Mesendoderm (in vitro differentiated cells): ENCODE data around the gene PSMB3.

Source experiments
- DNase-seq: peaks from one replicate; pipeline ENCODE4 v3.0.0; 2013
- H2AK5ac ChIP-seq: 2 replicates; pipeline ENCODE4 v1.6.1; 2013; ENCODE audit warnings: low read length, inconsistent platforms
- H2BK120ac ChIP-seq: 2 replicates; pipeline ENCODE4 v1.6.1; 2013; ENCODE audit warnings: low read depth, mild to moderate bottlenecking, low read length, moderate library complexity, mixed read lengths
- H2BK15ac ChIP-seq: replicated peaks from 2 replicates; pipeline ENCODE4 v1.6.1; 2013; ENCODE audit warnings: low read depth, mild to moderate bottlenecking, moderate library complexity
- H2BK5ac ChIP-seq: 2 replicates; pipeline ENCODE4 v1.6.1; 2013; ENCODE audit warnings: low read length, inconsistent platforms
- H3K18ac ChIP-seq: 2 replicates; pipeline ENCODE4 v1.6.1; 2013; ENCODE audit warnings: mild to moderate bottlenecking, low read length, mixed read lengths
- H3K23ac ChIP-seq: one replicate; pipeline ENCODE4 v1.6.1; 2013; ENCODE audit warnings: low read length
- H3K27ac ChIP-seq: 2 replicates; pipeline ENCODE4 v1.5.1; 2013; ENCODE audit warnings: low read depth, mild to moderate bottlenecking, inconsistent platforms, low read length, moderate library complexity
- H3K27me3 ChIP-seq: 2 replicates; pipeline ENCODE4 v1.6.1; 2013; ENCODE audit warnings: low read length, control low read depth, mild to moderate bottlenecking, inconsistent platforms; ENCODE audit not compliant: insufficient read depth, poor library complexity
- H3K36me3 ChIP-seq: 2 replicates; pipeline ENCODE4 v1.6.1; 2013; ENCODE audit warnings: low read length, inconsistent platforms; ENCODE audit not compliant: control insufficient read depth, insufficient read depth
- H3K4ac ChIP-seq: one replicate; pipeline ENCODE4 v1.6.1; 2013; ENCODE audit warnings: low read depth, mild to moderate bottlenecking, low read length, moderate library complexity
- H3K4me1 ChIP-seq: 2 replicates; pipeline ENCODE4 v1.6.1; 2013; ENCODE audit warnings: low read depth, low read length, inconsistent platforms; ENCODE audit not compliant: control insufficient read depth
- H3K4me2 ChIP-seq: 2 replicates; pipeline ENCODE4 v1.6.1; 2013; ENCODE audit warnings: low read length
- H3K4me3 ChIP-seq: 2 replicates; pipeline ENCODE4 v1.5.1; 2013; ENCODE audit warnings: mild to moderate bottlenecking, low read length
- H3K56ac ChIP-seq: one replicate; pipeline ENCODE4 v1.6.1; 2013; ENCODE audit warnings: low read length
- H3K79me1 ChIP-seq: 2 replicates; pipeline ENCODE4 v1.6.1; 2013; ENCODE audit warnings: low read length, inconsistent platforms
- H3K79me2 ChIP-seq: 2 replicates; pipeline ENCODE4 v1.6.1; 2013; ENCODE audit warnings: mild to moderate bottlenecking, low read length; ENCODE audit not compliant: control insufficient read depth, insufficient read depth
- H3K9ac ChIP-seq: 2 replicates; pipeline ENCODE4 v1.6.1; 2013; ENCODE audit warnings: low read length, inconsistent platforms
- H4K5ac ChIP-seq: one replicate; pipeline ENCODE4 v1.6.1; 2013; ENCODE audit warnings: low read length
- H4K8ac ChIP-seq: one replicate; pipeline ENCODE4 v1.6.1; 2013; ENCODE audit warnings: low read depth, mild to moderate bottlenecking, control low read depth, low read length, moderate library complexity
- WGBS: extraction: QIAGEN DNeasy Blood & Tissue Kit; methylation state at CpG from one replicate; pipeline ENCODE4 v1.1.7; 2013; ENCODE audit warnings: low lambda C conversion rate, missing lambda C conversion rate; ENCODE audit not compliant: insufficient coverage; ENCODE audit errors: extremely low coverage; 5-methylcytosine and 5-hydroxymethylcytosine counted together

The PSMB3 gene

GRCh38 chr17:38709864-38710603 is 42.5 kb upstream of the PSMB3 start:
- Histone ChIP-seq H2BK5ac (no peak overlapping the region), H4K8ac (no peak overlapping the region), H3K23ac (no peak overlapping the region), H3K4me2 (no peak overlapping the region), H3K27me3 (no peaks in the 10 kb centered on the region), H3K4ac (no peak overlapping the region), H3K56ac (no peak overlapping the region), H2AK5ac (no peak overlapping the region), H3K27ac (no peak overlapping the region), H3K79me2 (no peaks in the 10 kb centered on the region), H3K9ac (no peak overlapping the region), H4K5ac (no peak overlapping the region), H3K4me3 (no peak overlapping the region), H2BK120ac (no peak overlapping the region), H3K4me1 (peaks cover 2% of the 10 kb centered on the region), H3K36me3 (no peaks in the 10 kb centered on the region), H2BK15ac (no peak overlapping the region), H3K79me1 (peaks cover 2% of the 10 kb centered on the region), H3K18ac (no peak overlapping the region)
- DNase-seq = no peak
- no CpG with 5 or more reads among the region's 13 CpGs for WGBS

- H4K5ac ChIP-seq = no peak overlapping the region
- H2BK15ac ChIP-seq = no peak overlapping the region
- H3K79me1 ChIP-seq = peaks cover 2% of the 10 kb centered on the region
- H3K18ac ChIP-seq = no peak overlapping the region
- no peak overlapping the region for H3K4me2 ChIP-seq
- no peak for DNase-seq
- no peaks in the 10 kb centered on the region for H3K36me3 ChIP-seq
- WGBS = no CpG with 5 or more reads among the region's 3 CpGs
- no peaks in the 10 kb centered on the region for H3K79me2 ChIP-seq
- no peak overlapping the region for H2BK120ac ChIP-seq
- H3K4me3 ChIP-seq = no peak overlapping the region
- H4K8ac ChIP-seq = no peak overlapping the region
- no peak overlapping the region for H2BK5ac ChIP-seq
- peaks cover 2% of the 10 kb centered on the region for H3K4me1 ChIP-seq
- no peak overlapping the region for H2AK5ac ChIP-seq
- no peak overlapping the region for H3K23ac ChIP-seq
- no peaks in the 10 kb centered on the region for H3K27me3 ChIP-seq
- H3K4ac ChIP-seq = no peak overlapping the region
- H3K9ac ChIP-seq = no peak overlapping the region
- no peak overlapping the region for H3K56ac ChIP-seq
- H3K27ac ChIP-seq = no peak overlapping the region
Measured at GRCh38 chr17:38710604-38710962, 42.0 kb upstream of the PSMB3 start.

- H3K9ac ChIP-seq = no peak overlapping the region
- no peaks in the 10 kb centered on the region for H3K36me3 ChIP-seq
Measured at GRCh38 chr17:38710985-38711384, 41.6 kb upstream of the PSMB3 start.

GRCh38 chr17:38711792-38712571 is 40.6 kb upstream of the PSMB3 start:
- no peaks in the 10 kb centered on the region for H3K79me2 ChIP-seq
- H3K9ac ChIP-seq = no peak overlapping the region
- H3K4ac ChIP-seq = no peak overlapping the region
- peaks cover 2% of the 10 kb centered on the region for H3K79me1 ChIP-seq
- H3K36me3 ChIP-seq = no peaks in the 10 kb centered on the region
- H3K27me3 ChIP-seq = no peaks in the 10 kb centered on the region
- H3K27ac ChIP-seq = no peak overlapping the region
- no peak overlapping the region for H2BK120ac ChIP-seq
- no peak overlapping the region for H4K5ac ChIP-seq
- no peak overlapping the region for H4K8ac ChIP-seq
- no peak overlapping the region for H3K18ac ChIP-seq
- no peak overlapping the region for H2BK5ac ChIP-seq
- DNase-seq = no peak
- H3K4me1 ChIP-seq = peaks cover 2% of the 10 kb centered on the region
- no peak overlapping the region for H2AK5ac ChIP-seq
- H3K23ac ChIP-seq = no peak overlapping the region
- no peak overlapping the region for H3K56ac ChIP-seq
- no peak overlapping the region for H3K4me3 ChIP-seq
- no CpG with 5 or more reads among the region's 26 CpGs for WGBS
- H3K4me2 ChIP-seq = no peak overlapping the region
- no peak overlapping the region for H2BK15ac ChIP-seq

More at GRCh38 chr17:38710985-38711384, 41.6 kb upstream of the PSMB3 start:
- Histone ChIP-seq H3K79me1 (peaks cover 2% of the 10 kb centered on the region), H4K5ac (no peak overlapping the region), H2BK5ac (no peak overlapping the region), H3K4me1 (peaks cover 2% of the 10 kb centered on the region), H3K18ac (no peak overlapping the region), H3K23ac (no peak overlapping the region), H3K4me2 (no peak overlapping the region), H2AK5ac (no peak overlapping the region), H3K79me2 (no peaks in the 10 kb centered on the region), H3K4me3 (no peak overlapping the region), H3K27ac (no peak overlapping the region), H3K4ac (no peak overlapping the region), H4K8ac (no peak overlapping the region), H2BK15ac (no peak overlapping the region), H3K56ac (no peak overlapping the region), H3K27me3 (no peaks in the 10 kb centered on the region), H2BK120ac (no peak overlapping the region)
- no peak for DNase-seq
- no CpG with 5 or more reads among the region's 5 CpGs for WGBS

GRCh38 chr17:38712593-38712992 is 39.9 kb upstream of the PSMB3 start:
- H3K79me2 ChIP-seq = no peaks in the 10 kb centered on the region
- no peak overlapping the region for H3K4me2 ChIP-seq
- H2BK15ac ChIP-seq = no peak overlapping the region
- no peak overlapping the region for H4K5ac ChIP-seq
- H3K27me3 ChIP-seq = no peaks in the 10 kb centered on the region
- no CpG with 5 or more reads among the region's 10 CpGs for whole genome bisulfite sequencing
- no peak overlapping the region for H3K23ac ChIP-seq
- DNase-seq = no peak
- H3K4me3 ChIP-seq = no peak overlapping the region
- H2AK5ac ChIP-seq = no peak overlapping the region
- no peaks in the 10 kb centered on the region for H3K4me1 ChIP-seq
- H3K9ac ChIP-seq = no peak overlapping the region
- no peak overlapping the region for H4K8ac ChIP-seq
- no peak overlapping the region for H3K4ac ChIP-seq
- no peak overlapping the region for H3K56ac ChIP-seq
- H3K79me1 ChIP-seq = no peaks in the 10 kb centered on the region
- H3K18ac ChIP-seq = no peak overlapping the region
- H3K27ac ChIP-seq = no peak overlapping the region
- H2BK120ac ChIP-seq = no peak overlapping the region
- no peaks in the 10 kb centered on the region for H3K36me3 ChIP-seq
- H2BK5ac ChIP-seq = no peak overlapping the region
